NCI-H82 (cell line): Measurements from ENCODE around the gene GALNT2.

ENCODE experiments used
- DNase-seq: peaks from one replicate; lab custom pipeline; 2025; lab: John Stamatoyannopoulos, UW

Gene GALNT2

DNA sequence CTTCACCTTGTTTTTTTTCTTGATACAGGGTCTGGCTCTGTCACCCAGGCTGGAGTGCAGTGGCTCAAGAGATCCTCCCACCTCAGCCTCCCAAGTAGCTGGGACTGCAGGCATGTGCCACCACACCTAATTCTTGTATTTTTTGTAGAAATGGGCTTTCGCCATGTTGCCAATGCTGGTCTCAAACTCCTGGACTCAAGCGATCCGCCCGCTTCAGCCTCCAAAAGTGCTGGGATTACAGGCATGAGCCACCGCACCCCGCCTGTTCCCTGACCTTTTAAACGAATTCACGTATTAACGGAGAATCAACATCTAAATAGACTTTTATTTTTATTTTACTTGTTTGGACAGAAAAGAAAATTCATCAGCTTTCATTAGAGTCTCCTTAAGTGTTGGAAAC, 254.3 kb downstream of the GALNT2 start:
- DNase-seq: no peak

- no peak for DNase-seq
Measured at GRCh38 chr1:230321741-230322420, 254.8 kb downstream of the GALNT2 start.

DNA sequence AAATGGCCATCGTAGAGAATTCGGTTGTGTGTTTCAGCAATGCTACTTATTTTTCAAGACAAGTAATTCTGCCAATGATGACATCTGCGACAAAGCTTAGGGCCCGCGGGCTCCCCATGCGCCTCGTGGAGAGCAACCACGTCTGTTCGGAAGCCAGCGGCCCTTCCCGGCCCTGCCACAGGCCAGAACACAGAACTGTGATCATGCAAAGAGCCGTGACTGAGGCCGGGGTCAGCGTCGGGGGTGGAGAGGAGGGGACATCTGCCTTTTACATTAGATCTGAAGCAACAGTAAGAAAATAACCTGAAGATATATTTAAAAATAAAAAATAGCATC, 255.4 kb downstream of the GALNT2 start:
- DNase-seq: no peak

GRCh38 chr1:230322967-230323547, 256.0 kb downstream of the GALNT2 start:
- no peak for DNase-seq

- no peak for DNase-seq
Measured at GRCh38 chr1:230323686-230324085, 256.6 kb downstream of the GALNT2 start.

GRCh38 chr1:230326971-230327891, 260.2 kb downstream of the GALNT2 start:
- no peak for DNase-seq

DNA sequence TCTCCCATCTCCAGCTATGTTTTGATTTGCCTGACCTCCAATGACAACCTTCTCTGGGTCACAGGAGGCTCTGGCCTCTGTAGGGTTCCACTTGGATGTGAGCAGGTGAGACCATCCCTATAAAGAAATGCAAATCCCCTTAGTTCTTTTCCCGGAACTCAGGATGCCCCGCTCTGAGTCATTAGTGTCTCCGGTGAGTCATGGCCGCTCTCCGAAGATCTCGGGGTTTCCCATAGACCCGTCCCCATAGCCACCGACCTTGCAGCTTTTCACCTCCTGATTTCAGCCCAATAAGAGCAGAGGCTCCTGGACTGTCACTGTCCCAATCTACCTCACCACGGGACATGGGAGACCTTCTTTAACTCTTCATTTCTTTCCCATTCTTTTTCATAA, 260.9 kb downstream of the GALNT2 start:
- DNase-seq: no peak

- no peak for DNase-seq
Measured at GRCh38 chr1:230328342-230329015, 261.4 kb downstream of the GALNT2 start.

GRCh38 chr1:230330157-230330556, 263.1 kb downstream of the GALNT2 start:
- DNase-seq: no peak
